GM18909 (cell line): ENCODE measurements around the gene PEX1.
"Not testable (repeated sequence)": the region's sequence is repeated elsewhere in the genome, so short reads cannot be mapped to it uniquely, and the experiment has no call there.

ENCODE experiments used
- ATAC-seq: cut with Tn5 transposase; IDR thresholded peaks from one replicate; pipeline ENCODE4 v1.9.1; 2021; ENCODE audit warnings: mild to moderate bottlenecking; ENCODE audit not compliant: unreplicated experiment, poor library complexity

Gene PEX1

GRCh38 chr7:92462560-92462959, 65.8 kb downstream of the PEX1 start:
- no peak for ATAC-seq

DNA sequence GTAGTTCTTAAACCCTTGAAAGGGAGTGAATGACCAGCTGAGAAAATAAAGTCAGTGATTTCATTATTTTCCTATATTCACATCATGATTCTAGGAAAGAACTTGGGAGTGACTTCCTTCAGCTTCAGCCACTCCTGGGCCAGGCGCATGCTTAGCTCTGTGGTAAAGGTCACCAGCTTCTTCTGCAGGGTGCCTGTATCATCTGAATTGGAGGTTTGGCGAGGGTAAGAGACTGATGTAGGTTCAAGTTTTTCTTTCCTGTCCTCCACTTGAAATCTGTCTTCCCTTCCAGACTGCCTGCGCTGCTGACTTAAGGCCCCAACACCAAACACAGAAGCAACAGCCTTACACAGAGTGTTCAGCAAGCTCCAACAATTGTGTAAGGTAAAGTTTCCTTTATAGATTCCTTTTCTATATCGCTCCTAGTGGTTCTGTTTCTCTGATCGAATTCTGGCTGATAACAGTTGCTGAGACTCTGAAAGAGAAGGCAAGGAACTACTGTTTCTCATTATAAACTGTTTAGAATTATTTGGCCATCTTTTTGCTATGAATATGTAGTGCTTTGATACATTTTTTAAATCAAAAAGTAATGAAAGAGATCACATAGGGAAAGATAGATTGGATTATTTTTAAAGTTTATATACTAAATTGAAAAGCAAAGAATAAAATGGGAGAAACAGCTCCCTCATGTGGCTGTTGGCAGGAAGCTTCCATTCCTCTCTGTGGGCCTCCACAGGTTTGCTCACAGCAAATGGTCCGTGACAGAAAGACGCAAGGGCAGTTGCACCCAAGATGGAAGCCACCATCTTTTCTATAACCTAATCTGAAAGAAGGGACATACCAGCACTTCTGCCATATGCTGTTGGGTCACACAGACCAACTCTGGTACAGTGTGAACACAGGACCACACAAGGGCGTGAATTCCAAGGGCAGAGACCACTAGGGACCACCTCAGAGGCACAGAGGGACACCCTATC, 67.0 kb downstream of the PEX1 start:
- peak; percentile 91 for ATAC-seq

GRCh38 chr7:92460510-92460909, 67.8 kb downstream of the PEX1 start:
- no peak for ATAC-seq

GRCh38 chr7:92460109-92460508, 68.2 kb downstream of the PEX1 start:
- no peak for ATAC-seq

- no peak for ATAC-seq
Observed at GRCh38 chr7:92456236-92456635, 72.1 kb downstream of the PEX1 start.

DNA sequence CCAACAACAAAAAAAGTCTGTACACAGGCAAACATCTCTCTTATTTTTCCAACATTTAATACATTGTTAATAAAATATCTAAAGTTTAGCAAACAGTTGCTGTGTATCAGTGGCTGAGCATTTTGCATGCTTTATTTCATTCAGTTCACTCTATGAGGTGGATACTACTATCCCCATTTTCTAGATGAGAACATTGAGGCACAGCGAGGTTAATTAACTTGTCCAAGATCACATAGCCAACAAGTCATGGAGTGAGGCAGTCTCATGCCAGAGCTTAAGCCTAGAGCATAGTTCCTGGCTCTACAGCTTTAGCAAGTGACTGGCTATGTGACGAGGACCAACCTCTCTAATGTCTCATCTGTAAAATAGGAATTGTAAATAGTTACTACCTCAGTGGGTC, 76.7 kb downstream of the PEX1 start:
- ATAC-seq, result no peak

GRCh38 chr7:92448205-92448747, 80.0 kb downstream of the PEX1 start:
- ATAC-seq, result peak; percentile 48

GRCh38 chr7:92447345-92448204, 80.7 kb downstream of the PEX1 start, which contains the start of gene GATAD1:
Gene GATAD1 (plus strand): TSS chr7:92447482. CDS start chr7:92447730, 248 bp downstream.
- peak; percentile 94 for ATAC-seq

DNA sequence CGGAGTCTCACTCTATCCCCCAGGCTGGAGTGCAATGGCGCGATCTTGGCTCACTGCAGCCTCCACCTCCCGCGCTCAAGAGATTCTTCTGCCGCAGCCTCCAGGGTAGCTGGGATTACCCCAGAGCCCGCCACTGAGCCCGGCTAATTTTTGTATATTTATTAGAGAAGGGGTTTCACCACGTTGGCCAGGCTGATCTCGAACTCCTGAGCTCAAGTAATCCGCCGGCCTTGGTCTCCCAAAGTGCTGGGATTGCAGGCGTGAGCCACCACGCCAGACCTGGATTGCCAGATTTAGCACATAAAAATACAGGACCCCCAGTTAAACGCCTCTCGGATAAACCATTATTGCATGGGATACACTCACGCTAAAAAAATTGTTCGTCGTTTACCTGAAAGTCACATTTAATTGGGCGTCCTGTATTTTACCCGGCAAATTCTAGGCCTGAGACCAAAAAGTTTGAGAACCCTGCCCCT, 81.4 kb downstream of the PEX1 start:
- ATAC-seq, result no peak

GRCh38 chr7:92442720-92443119, 85.6 kb downstream of the PEX1 start:
- not testable (repeated sequence) for ATAC-seq

DNA sequence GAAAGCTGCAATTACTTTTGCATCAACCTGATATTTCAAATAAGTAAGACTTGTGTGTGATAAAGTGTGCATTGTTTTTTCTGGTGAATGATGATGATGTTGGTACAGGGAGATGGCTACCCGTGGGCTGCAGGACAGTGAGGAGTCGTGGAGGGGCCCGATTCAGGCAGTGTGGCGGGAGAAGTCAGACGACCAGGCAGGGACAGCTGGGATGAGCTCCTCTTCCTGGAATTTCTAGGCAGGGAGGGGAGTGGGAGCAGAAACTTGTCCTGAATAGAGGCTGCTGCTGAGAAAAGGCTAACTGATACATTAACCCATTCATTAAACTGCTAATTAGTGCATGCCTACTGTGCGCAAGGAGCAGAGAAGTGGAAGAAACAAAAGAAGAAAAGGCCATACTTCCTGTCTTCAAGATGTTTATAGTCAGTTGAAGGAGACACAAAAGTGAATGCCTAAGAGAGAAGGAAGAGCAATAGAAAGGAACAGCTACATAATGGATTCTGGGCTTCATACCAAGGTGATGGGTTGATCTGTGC, 90.3 kb downstream of the PEX1 start:
- no peak for ATAC-seq
